NCI-H146 (cell line): ENCODE results near the gene USP24.
"Not testable (repeated sequence)": the region's sequence is repeated elsewhere in the genome, so short reads cannot be mapped to it uniquely, and the experiment has no call there.

Experiments
- DNase-seq: peaks from one replicate; lab custom pipeline; 2025; lab: John Stamatoyannopoulos, UW

Gene USP24

GRCh38 chr1:55038552-55038838, 176.7 kb downstream of the USP24 start:
- DNase-seq: no peak

GRCh38 chr1:55037733-55038551, 177.2 kb downstream of the USP24 start:
- DNase-seq: no peak

- DNase-seq: no peak
Observed at GRCh38 chr1:55035904-55036303, 179.3 kb downstream of the USP24 start.

GRCh38 chr1:55034476-55035133, 180.6 kb downstream of the USP24 start:
- no peak for DNase-seq

- DNase-seq: no peak
Observed at GRCh38 chr1:55033265-55033614, 181.9 kb downstream of the USP24 start.

- DNase-seq: not testable (repeated sequence)
Observed at GRCh38 chr1:55031098-55031497, 184.1 kb downstream of the USP24 start.

- not testable (repeated sequence) for DNase-seq
Observed at GRCh38 chr1:55026682-55027081, 188.5 kb downstream of the USP24 start.

- DNase-seq: not testable (repeated sequence)
Observed at GRCh38 chr1:55024163-55024562, 191.0 kb downstream of the USP24 start.

GRCh38 chr1:55021942-55022546, 193.1 kb downstream of the USP24 start:
- peak; percentile 94 for DNase-seq

- DNase-seq: no peak
Observed at GRCh38 chr1:55018395-55018794, 196.8 kb downstream of the USP24 start.
